ENCODE data around the gene SYMPK. TPM values are rescaled to one million over a fixed set of nuclear protein-coding genes. Genes with fewer than 3 reads are reported as not detected.

The SYMPK gene
- total RNA-seq, 1 donor from 2014 or later: 72.1 TPM

DNA sequence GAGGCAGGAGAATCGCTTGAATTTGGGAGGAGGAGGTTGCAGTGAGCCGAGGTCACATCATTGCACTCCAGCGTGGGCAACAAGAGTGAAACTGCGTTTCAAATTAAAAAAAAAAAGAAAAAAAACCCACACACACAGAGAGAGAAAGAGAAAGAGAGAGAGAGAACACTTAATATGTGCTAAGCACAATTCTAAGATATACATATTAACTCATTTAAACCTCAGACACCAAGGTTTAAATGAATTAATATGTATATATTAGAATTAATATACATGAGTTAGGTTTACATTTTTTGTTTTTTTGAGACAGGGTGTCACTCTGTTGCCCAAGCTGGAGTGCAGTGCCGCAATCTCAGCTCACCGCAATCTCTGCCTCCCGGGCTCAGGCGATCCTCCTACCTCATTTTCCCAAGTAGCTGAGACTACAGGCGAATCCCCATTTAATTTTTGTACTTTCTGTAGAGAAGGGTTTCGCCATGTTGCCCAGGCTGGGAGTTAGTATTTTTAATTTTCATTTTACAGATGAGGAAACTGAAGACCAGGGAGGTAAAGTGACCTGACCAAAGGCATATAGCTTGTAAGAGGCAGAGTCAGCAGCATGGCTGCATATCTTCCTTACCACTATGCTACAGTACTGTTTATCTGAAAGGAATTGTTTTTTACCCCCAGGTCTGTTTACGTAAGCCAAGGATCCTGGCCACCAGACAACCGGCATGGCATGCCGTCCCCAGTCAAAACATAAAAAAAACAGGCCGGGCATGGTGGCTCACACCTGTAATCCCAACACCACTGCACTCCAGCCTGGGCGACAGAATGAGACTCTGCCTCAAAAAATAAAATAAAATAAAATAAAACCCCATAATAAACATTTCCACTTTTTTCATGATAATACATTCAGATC is 2.3 kb downstream of the SYMPK start:
- no peak for DNase-seq (ENCODE audit: extremely low spot score, unreplicated experiment)
- H3K9me3 Mint-ChIP-seq (ENCODE audit: unreplicated experiment): no peaks in the 10 kb centered on the region
- H3K27ac Mint-ChIP-seq (ENCODE audit: unreplicated experiment): peak overlapping the region; percentile 64
- H3K27me3 Mint-ChIP-seq (ENCODE audit: unreplicated experiment): peaks cover 22% of the 10 kb centered on the region
- no peak for TF ChIP-seq CTCF (IDR thresholded peaks at IDR 0.05)
- H3K4me3 Mint-ChIP-seq (ENCODE audit: unreplicated experiment): peak overlapping the region; percentile 32
- peaks cover 10% of the 10 kb centered on the region for H3K36me3 Mint-ChIP-seq (ENCODE audit: unreplicated experiment)
- H3K4me1 Mint-ChIP-seq (ENCODE audit: unreplicated experiment): peaks cover 28% of the 10 kb centered on the region

DNA sequence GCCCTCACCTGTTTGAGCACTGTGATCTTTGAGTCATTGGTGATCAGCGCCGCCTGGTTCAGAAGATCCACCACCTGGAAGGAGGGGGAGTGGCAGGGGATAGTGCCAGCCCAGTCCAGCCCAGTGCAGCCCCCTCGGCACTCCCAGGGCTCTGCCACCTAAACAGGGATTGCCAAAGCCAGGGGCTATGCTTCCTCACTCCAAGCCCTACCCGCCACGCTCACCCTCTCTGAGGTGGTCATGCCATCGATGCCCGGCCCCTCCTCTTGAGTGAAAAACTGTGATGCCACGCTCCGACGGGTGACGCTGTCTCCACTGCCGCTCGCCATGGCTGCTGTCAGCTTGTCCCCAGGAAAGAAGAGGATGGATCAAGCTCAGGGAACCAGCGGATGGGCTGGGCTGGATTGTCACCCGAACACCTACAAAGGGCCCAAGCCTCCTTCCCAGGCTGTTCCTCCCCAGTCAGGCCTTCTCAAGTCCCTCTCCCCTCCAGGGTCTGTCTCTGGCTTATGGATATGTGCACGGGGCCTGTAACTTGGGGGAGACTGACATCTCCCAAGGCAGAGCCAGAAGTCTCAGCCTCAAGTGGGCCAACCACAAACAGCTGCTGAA is 8.7 kb downstream of the SYMPK start:
- H3K27me3 Mint-ChIP-seq (ENCODE audit: unreplicated experiment): no peaks in the 10 kb centered on the region

DNA sequence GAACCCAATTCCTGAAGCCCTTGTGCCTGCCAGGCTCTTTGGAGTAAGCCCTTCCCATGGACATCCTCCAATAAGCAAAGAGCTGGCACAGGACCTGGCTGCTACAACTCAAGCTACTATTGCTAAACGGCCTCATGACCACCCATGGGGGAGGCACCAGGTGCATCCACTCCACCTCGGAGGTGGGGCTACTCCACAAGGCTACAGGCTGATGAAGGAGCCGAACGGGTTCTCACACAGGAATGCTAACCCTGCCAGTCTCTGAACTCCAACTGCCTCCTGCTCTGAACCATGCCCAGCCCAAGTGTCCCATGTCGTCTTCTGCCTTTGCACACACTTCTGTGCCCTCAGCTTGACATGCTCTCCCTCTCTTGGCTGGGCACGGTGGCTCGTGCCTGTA is 10.0 kb downstream of the SYMPK start:
- no peak overlapping the region for H3K4me3 Mint-ChIP-seq (ENCODE audit: unreplicated experiment)
- no peaks in the 10 kb centered on the region for H3K9me3 Mint-ChIP-seq (ENCODE audit: unreplicated experiment)
- H3K27me3 Mint-ChIP-seq (ENCODE audit: unreplicated experiment): no peaks in the 10 kb centered on the region
- no peak overlapping the region for H3K27ac Mint-ChIP-seq (ENCODE audit: unreplicated experiment)
- no peaks in the 10 kb centered on the region for H3K4me1 Mint-ChIP-seq (ENCODE audit: unreplicated experiment)
- no peak for TF ChIP-seq CTCF (IDR thresholded peaks at IDR 0.05)
- no peak for DNase-seq (ENCODE audit: extremely low spot score, unreplicated experiment)
- peaks cover 24% of the 10 kb centered on the region for H3K36me3 Mint-ChIP-seq (ENCODE audit: unreplicated experiment)

More for the DNA sequence above, 8.7 kb downstream of the SYMPK start:
- H3K4me3 Mint-ChIP-seq (ENCODE audit: unreplicated experiment): no peak overlapping the region
- no peaks in the 10 kb centered on the region for H3K9me3 Mint-ChIP-seq (ENCODE audit: unreplicated experiment)
- no peak overlapping the region for H3K27ac Mint-ChIP-seq (ENCODE audit: unreplicated experiment)
- no peak for TF ChIP-seq CTCF (IDR thresholded peaks at IDR 0.05)
- H3K4me1 Mint-ChIP-seq (ENCODE audit: unreplicated experiment): no peaks in the 10 kb centered on the region
- DNase-seq (ENCODE audit: extremely low spot score, unreplicated experiment): no peak
- peaks cover 33% of the 10 kb centered on the region for H3K36me3 Mint-ChIP-seq (ENCODE audit: unreplicated experiment)

GRCh38 chr19:45852145-45852750 is 10.7 kb downstream of the SYMPK start:
- Mint-ChIP-seq H3K36me3 (ENCODE audit: unreplicated experiment) (peaks cover 27% of the 10 kb centered on the region), H3K27ac (ENCODE audit: unreplicated experiment) (no peak overlapping the region), H3K27me3 (ENCODE audit: unreplicated experiment) (no peaks in the 10 kb centered on the region), H3K9me3 (ENCODE audit: unreplicated experiment) (no peaks in the 10 kb centered on the region), H3K4me3 (ENCODE audit: unreplicated experiment) (no peak overlapping the region), H3K4me1 (ENCODE audit: unreplicated experiment) (no peaks in the 10 kb centered on the region)
- DNase-seq (ENCODE audit: extremely low spot score, unreplicated experiment): no peak
- no peak for TF ChIP-seq CTCF (IDR thresholded peaks at IDR 0.05)

GRCh38 chr19:45848922-45849321 is 14.0 kb downstream of the SYMPK start:
- Mint-ChIP-seq H3K4me3 (ENCODE audit: unreplicated experiment) (no peak overlapping the region), H3K36me3 (ENCODE audit: unreplicated experiment) (peaks cover 40% of the 10 kb centered on the region)

More at GRCh38 chr19:45848922-45849321, 14.0 kb downstream of the SYMPK start:
- peak; percentile 21 for TF ChIP-seq CTCF (IDR thresholded peaks at IDR 0.05)
- Mint-ChIP-seq H3K9me3 (ENCODE audit: unreplicated experiment) (no peaks in the 10 kb centered on the region), H3K4me1 (ENCODE audit: unreplicated experiment) (no peaks in the 10 kb centered on the region), H3K27ac (ENCODE audit: unreplicated experiment) (no peak overlapping the region), H3K27me3 (ENCODE audit: unreplicated experiment) (no peaks in the 10 kb centered on the region)
- no peak for DNase-seq (ENCODE audit: extremely low spot score, unreplicated experiment)
